HG02884 (cell line): ENCODE results near the gene NKX2-1.
"Not testable (repeated sequence)": the region's sequence is repeated elsewhere in the genome, so short reads cannot be mapped to it uniquely, and the experiment has no call there.

Source experiments
- ATAC-seq: cut with Tn5 transposase; IDR thresholded peaks from one replicate; pipeline ENCODE4 v1.9.1; 2021; ENCODE audit warnings: mild to moderate bottlenecking, moderate library complexity; ENCODE audit not compliant: unreplicated experiment

The NKX2-1 gene

GRCh38 chr14:36519431-36520321, at the start of gene NKX2-1:
Gene NKX2-1 (minus strand): TSS chr14:36520232. CDS start chr14:36520129, 103 bp downstream.
- no peak for ATAC-seq

GRCh38 chr14:36556811-36557433, 36.9 kb upstream of the NKX2-1 start:
- ATAC-seq = peak; percentile 62

- no peak for ATAC-seq
These were observed 36.1 kb upstream of the NKX2-1 start for GRCh38 chr14:36555998-36556743.

- ATAC-seq = peak; percentile 47
These were observed 33.7 kb upstream of the NKX2-1 start for GRCh38 chr14:36553656-36554260.

- no peak for ATAC-seq
These were observed 30.9 kb upstream of the NKX2-1 start for GRCh38 chr14:36550899-36551298.

- not testable (repeated sequence) for ATAC-seq
These were observed 24.2 kb upstream of the NKX2-1 start for GRCh38 chr14:36544280-36544679.

- no peak for ATAC-seq
These were observed 18.0 kb upstream of the NKX2-1 start for GRCh38 chr14:36538051-36538450.

- ATAC-seq = no peak
These were observed 9.0 kb upstream of the NKX2-1 start for GRCh38 chr14:36529062-36529461.

- no peak for ATAC-seq
These were observed 5.7 kb upstream of the NKX2-1 start for GRCh38 chr14:36525746-36526099.

GRCh38 chr14:36524874-36525745, 5.1 kb upstream of the NKX2-1 start:
- ATAC-seq = no peak

GRCh38 chr14:36524220-36524837, 4.3 kb upstream of the NKX2-1 start:
- no peak for ATAC-seq

GRCh38 chr14:36522972-36523715, 3.1 kb upstream of the NKX2-1 start:
- no peak for ATAC-seq

GRCh38 chr14:36522347-36522971, 2.4 kb upstream of the NKX2-1 start:
- ATAC-seq = no peak

GRCh38 chr14:36521598-36522345, 1.7 kb upstream of the NKX2-1 start:
- no peak for ATAC-seq

GRCh38 chr14:36520601-36521525, 831 bp upstream of the NKX2-1 start:
- ATAC-seq = no peak

- no peak for ATAC-seq
These were observed 1.2 kb downstream of the NKX2-1 start for GRCh38 chr14:36518586-36519430.
